GM23248 (cell line): Measurements from ENCODE around the gene PANK2. TPM values are rescaled to one million over a fixed set of nuclear protein-coding genes. Genes with fewer than 3 reads are reported as not detected.

Experiments
- DNase-seq: peaks from one replicate; pipeline ENCODE4 v3.0.0-alpha.2; 2015
- H2AFZ ChIP-seq: fragments of 200-600 bp; sonication (generic); 2 replicates; pipeline ENCODE4 v1.6.1; 2016; ENCODE audit warnings: antibody characterized with exemption
- H3F3A ChIP-seq: fragments of 200-600 bp; sonication (generic); 2 replicates; pipeline ENCODE4 v1.6.1; 2016; ENCODE audit warnings: mild to moderate bottlenecking, antibody characterized with exemption, mixed run types; ENCODE audit not compliant: insufficient read depth
- H3K27ac ChIP-seq: fragments of 200-600 bp; sonication (generic); 2 replicates; pipeline ENCODE4 v1.5.1; 2016; ENCODE audit warnings: mild to moderate bottlenecking
- H3K27me3 ChIP-seq: fragments of 200-600 bp; sonication (generic); replicated peaks from 2 replicates; pipeline ENCODE4 v1.6.1; 2016; ENCODE audit warnings: mild to moderate bottlenecking; ENCODE audit not compliant: insufficient read depth
- H3K36me3 ChIP-seq: fragments of 200-600 bp; sonication (generic); 2 replicates; pipeline ENCODE4 v1.6.1; 2016; ENCODE audit warnings: low read depth, mild to moderate bottlenecking
- H3K4me1 ChIP-seq: fragments of 200-600 bp; sonication (generic); 2 replicates; pipeline ENCODE4 v1.6.1; 2016; ENCODE audit warnings: mild to moderate bottlenecking; ENCODE audit not compliant: insufficient read depth
- H3K4me2 ChIP-seq: fragments of 200-600 bp; sonication (generic); one replicate; pipeline ENCODE4 v1.6.1; 2016; ENCODE audit warnings: mild to moderate bottlenecking; ENCODE audit not compliant: unreplicated experiment
- H3K4me3 ChIP-seq: fragments of 200-600 bp; sonication (generic); 2 replicates; pipeline ENCODE4 v1.5.1; 2016; ENCODE audit warnings: mild to moderate bottlenecking
- H3K79me2 ChIP-seq: fragments of 200-600 bp; sonication (generic); 2 replicates; pipeline ENCODE4 v1.6.1; 2016; ENCODE audit warnings: mild to moderate bottlenecking; ENCODE audit not compliant: insufficient read depth
- H3K9ac ChIP-seq: fragments of 200-600 bp; sonication (generic); 2 replicates; pipeline ENCODE4 v1.6.1; 2016; ENCODE audit warnings: mild to moderate bottlenecking
- H3K9me2 ChIP-seq: fragments of 200-600 bp; sonication (generic); 2 replicates; pipeline ENCODE4 v1.6.1; 2016; ENCODE audit warnings: mixed run types, mild to moderate bottlenecking, moderate library complexity; ENCODE audit not compliant: insufficient read depth
- H3K9me3 ChIP-seq: fragments of 200-600 bp; sonication (generic); one replicate; pipeline ENCODE4 v1.6.1; 2017; ENCODE audit warnings: low read depth
- H4K20me1 ChIP-seq: fragments of 200-600 bp; sonication (generic); 2 replicates; pipeline ENCODE4 v1.6.0; 2016; ENCODE audit not compliant: insufficient read depth
- EZH2 ChIP-seq: fragments of 200-600 bp; sonication (generic); IDR thresholded peaks from 2 replicates; pipeline ENCODE4 v1.6.1; 2018; ENCODE audit warnings: antibody characterized with exemption, mild to moderate bottlenecking; ENCODE audit not compliant: insufficient read depth, poor library complexity, severe bottlenecking
- EZH2phosphoT487 ChIP-seq: fragments of 200-600 bp; sonication (generic); IDR thresholded peaks from 2 replicates; pipeline ENCODE4 v1.6.1; 2018; ENCODE audit warnings: antibody characterized with exemption, moderate library complexity, mild to moderate bottlenecking, low read depth; ENCODE audit not compliant: insufficient read depth
- WGBS, 2 experiments: methylation state at CpG; one replicate each; pipeline ENCODE4 v1.1.6; 2015 to 2017; ENCODE audit warnings: low lambda C conversion rate in 2 of 2, low coverage in 1 of 2; ENCODE audit errors: missing lambda C conversion rate in 2 of 2; 5-methylcytosine and 5-hydroxymethylcytosine counted together
- in situ Hi-C: fragments of 300-500 bp; cut with MboI; formaldehyde crosslinking; loops from 2 replicates; pipeline ENCODE4 v1.15.0; 2020
- polyA plus RNA-seq: library from polyadenylated mRNA; unstranded; fragments of >200 nt; fragmentation: Nextera tagmentation; extraction: Ambion mirVana; gene quantifications from 2 replicates; pipeline ENCODE4 v1.2.1, GENCODE V29; 2016
- total RNA-seq: library from RNA; depleted of rRNA; stranded (reverse); fragments of >200 nt; shearing (Covaris generic); gene quantifications from 2 replicates; pipeline ENCODE4 v1.2.3, GENCODE V29; 2014

PANK2 gene
- total and polyA plus RNA-seq, 2 experiments from 2014 or later = 30.6 to 43.7 TPM

DNA sequence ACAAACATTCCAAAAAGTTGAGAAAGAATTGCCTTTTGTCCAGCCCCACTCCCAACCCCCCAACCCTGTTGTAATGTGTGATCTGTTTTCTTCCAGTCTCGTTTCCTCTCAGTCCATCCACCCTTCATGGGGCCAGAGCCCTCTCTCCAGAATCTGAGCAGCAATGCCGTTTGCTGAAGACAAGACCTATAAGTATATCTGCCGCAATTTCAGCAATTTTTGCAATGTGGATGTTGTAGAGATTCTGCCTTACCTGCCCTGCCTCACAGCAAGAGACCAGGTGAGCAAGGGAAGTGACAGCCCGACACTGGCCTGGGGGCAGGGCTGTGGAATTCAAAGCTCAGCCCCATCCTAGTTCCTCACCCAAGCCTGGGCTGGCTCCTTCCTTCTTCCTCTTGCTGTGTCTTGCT, 34.7 kb upstream of the PANK2 start:
- Histone ChIP-seq H3K4me1 (no peaks in the 10 kb centered on the region), H4K20me1 (no peaks in the 10 kb centered on the region), H3K36me3 (peaks cover 16% of the 10 kb centered on the region; the same call in 1 of the 2 replicates), H2AFZ (no peak overlapping the region), H3K4me3 (no peak overlapping the region), H3K9me2 (no peaks in the 10 kb centered on the region), H3K27ac (no peak overlapping the region), H3K4me2 (no peak overlapping the region), H3K79me2 (peaks cover 52% of the 10 kb centered on the region), H3K9ac (no peak overlapping the region), H3K27me3 (no peaks in the 10 kb centered on the region), H3K9me3 (no peaks in the 10 kb centered on the region), H3F3A (peaks cover 4% of the 10 kb centered on the region; the same call in 1 of the 2 replicates)
- no peak for DNase-seq
- in situ Hi-C loops = no loop called here
- WGBS, 2 experiments = 90 to 97% methylated on average over 4 of the region's 4 CpGs
- TF ChIP-seq EZH2 (no peak), EZH2phosphoT487 (no peak)

DNA sequence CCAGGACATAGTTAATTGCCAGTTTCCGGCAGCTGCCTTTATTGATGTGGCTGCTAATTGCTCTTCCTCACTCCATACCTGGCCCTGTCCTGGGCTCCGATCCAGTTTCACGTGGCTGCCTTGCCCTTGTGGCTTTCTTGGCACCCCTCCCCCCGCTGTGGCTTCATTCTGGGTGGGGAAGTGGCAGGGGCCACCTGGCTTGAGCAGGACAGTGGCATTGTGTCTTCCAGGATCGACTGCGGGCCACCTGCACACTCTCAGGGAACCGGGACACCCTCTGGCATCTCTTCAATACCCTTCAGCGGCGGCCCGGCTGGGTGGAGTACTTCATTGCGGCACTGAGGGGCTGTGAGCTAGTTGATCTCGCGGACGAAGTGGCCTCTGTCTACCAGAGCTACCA, 31.8 kb upstream of the PANK2 start:
- TF ChIP-seq EZH2phosphoT487 (no peak), EZH2 (no peak)
- H3K9ac ChIP-seq = no peak overlapping the region
- peaks cover 4% of the 10 kb centered on the region; the same call in 1 of the 2 replicates for H3F3A ChIP-seq
- no peak overlapping the region for H3K4me3 ChIP-seq
- no peak for DNase-seq
- H3K4me2 ChIP-seq = no peak overlapping the region
- peaks cover 24% of the 10 kb centered on the region for H3K79me2 ChIP-seq
- in situ Hi-C loops = no loop called here
- no peak overlapping the region for H3K27ac ChIP-seq
- H2AFZ ChIP-seq = no peak overlapping the region
- H3K27me3 ChIP-seq = no peaks in the 10 kb centered on the region
- peaks cover 23% of the 10 kb centered on the region; the same call in 1 of the 2 replicates for H3K36me3 ChIP-seq
- H3K9me2 ChIP-seq = no peaks in the 10 kb centered on the region
- no peaks in the 10 kb centered on the region for H4K20me1 ChIP-seq
- 77 to 89% methylated on average over 14 of the region's 14 CpGs for WGBS, 2 experiments
- no peaks in the 10 kb centered on the region for H3K4me1 ChIP-seq
- H3K9me3 ChIP-seq = no peaks in the 10 kb centered on the region

DNA sequence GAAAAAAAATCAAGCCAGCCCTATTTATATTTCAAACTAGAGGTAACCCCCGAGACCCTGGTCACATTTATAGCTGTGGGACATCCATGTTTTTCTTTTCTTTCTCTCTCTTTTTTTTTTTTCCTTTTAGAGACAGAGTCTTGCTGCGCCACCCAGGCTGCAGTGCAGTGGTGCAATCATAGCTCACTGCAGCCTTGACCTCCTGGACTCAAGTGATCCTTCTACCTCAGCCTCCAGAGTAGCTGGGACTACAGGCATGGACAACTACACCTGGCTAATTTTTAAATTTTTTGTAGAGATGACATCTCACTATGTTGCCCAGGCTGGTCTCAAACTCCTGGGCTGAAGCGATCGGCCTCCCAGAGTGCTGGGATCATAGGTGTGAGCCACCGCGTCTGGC, 30.5 kb upstream of the PANK2 start:
- 96 to 97% methylated on average over 6 of the region's 6 CpGs for WGBS, 2 experiments
- no peak overlapping the region for H2AFZ ChIP-seq
- no peaks in the 10 kb centered on the region for H3K9me2 ChIP-seq
- H3K9ac ChIP-seq = no peak overlapping the region
- DNase-seq = no peak
- H3F3A ChIP-seq = peaks cover 4% of the 10 kb centered on the region; the same call in 1 of the 2 replicates
- in situ Hi-C loops = no loop called here
- H3K79me2 ChIP-seq = peaks cover 21% of the 10 kb centered on the region
- H4K20me1 ChIP-seq = no peaks in the 10 kb centered on the region
- TF ChIP-seq EZH2 = no peak
- TF ChIP-seq EZH2phosphoT487 = no peak
- peaks cover 28% of the 10 kb centered on the region; the same call in 1 of the 2 replicates for H3K36me3 ChIP-seq
- no peak overlapping the region for H3K4me2 ChIP-seq
- no peak overlapping the region for H3K27ac ChIP-seq
- H3K4me3 ChIP-seq = no peak overlapping the region
- no peaks in the 10 kb centered on the region for H3K4me1 ChIP-seq
- H3K27me3 ChIP-seq = no peaks in the 10 kb centered on the region
- no peaks in the 10 kb centered on the region for H3K9me3 ChIP-seq

DNA sequence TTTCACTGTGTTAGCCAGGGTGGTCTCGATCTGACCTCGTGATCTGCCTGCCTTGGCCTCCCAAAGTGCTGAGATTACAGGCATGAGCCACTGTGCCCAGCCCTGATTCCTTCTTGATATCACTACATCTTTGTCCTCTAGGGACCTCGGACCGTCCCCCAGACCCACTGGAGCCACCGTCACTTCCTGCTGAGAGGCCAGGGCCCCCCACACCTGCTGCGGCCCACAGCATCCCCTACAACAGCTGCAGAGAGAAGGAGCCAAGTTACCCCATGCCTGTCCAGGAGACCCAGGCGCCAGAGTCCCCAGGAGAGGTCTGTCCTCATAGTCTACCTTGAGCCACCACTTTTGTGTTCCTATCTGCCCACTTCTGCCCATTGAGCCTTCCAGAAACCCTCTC, 28.0 kb upstream of the PANK2 start:
- peaks cover 31% of the 10 kb centered on the region; the same call in 1 of the 2 replicates for H3K36me3 ChIP-seq

DNA sequence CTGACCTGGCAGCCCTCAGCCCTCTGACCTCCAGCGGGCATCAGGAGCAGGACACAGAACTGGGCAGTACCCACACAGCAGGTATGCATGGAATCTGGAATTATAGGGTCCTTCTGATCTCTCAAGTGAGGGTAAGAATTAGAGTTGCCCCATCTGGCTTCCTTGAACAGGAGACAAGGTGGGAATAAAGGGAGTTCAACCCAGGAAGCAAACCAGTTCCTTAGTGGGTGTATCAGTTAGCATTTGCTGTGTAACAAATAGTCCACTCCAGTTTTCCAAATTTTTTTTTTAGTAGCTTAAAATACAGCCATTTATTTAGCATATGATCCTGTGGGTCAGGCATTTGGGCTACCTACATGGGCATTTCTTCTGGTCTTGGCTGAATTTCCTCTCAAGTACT, 26.9 kb upstream of the PANK2 start:
- Histone ChIP-seq H3K27ac (no peak overlapping the region), H3K27me3 (no peaks in the 10 kb centered on the region), H3F3A (no peaks in the 10 kb centered on the region), H3K4me3 (no peak overlapping the region), H3K79me2 (no peaks in the 10 kb centered on the region), H3K9me3 (no peaks in the 10 kb centered on the region), H3K4me1 (no peaks in the 10 kb centered on the region), H4K20me1 (no peaks in the 10 kb centered on the region), H3K9ac (no peak overlapping the region), H3K9me2 (no peaks in the 10 kb centered on the region), H2AFZ (no peak overlapping the region), H3K4me2 (no peak overlapping the region), H3K36me3 (peaks cover 26% of the 10 kb centered on the region; the same call in 1 of the 2 replicates)
- TF ChIP-seq EZH2 = no peak
- no peak for TF ChIP-seq EZH2phosphoT487
- no peak for DNase-seq
- in situ Hi-C loops = no loop called here
- 94 to 100% methylated on average over 1 of the region's 1 CpG for WGBS, 2 experiments

More for the DNA sequence above, 28.0 kb upstream of the PANK2 start:
- H3K27me3 ChIP-seq = no peaks in the 10 kb centered on the region
- no peak overlapping the region for H2AFZ ChIP-seq
- TF ChIP-seq EZH2 = no peak
- TF ChIP-seq EZH2phosphoT487 = no peak
- H3K27ac ChIP-seq = no peak overlapping the region
- no peaks in the 10 kb centered on the region for H3K4me1 ChIP-seq
- H3K4me3 ChIP-seq = no peak overlapping the region
- H3K9me2 ChIP-seq = no peaks in the 10 kb centered on the region
- in situ Hi-C loops = no loop called here
- no peaks in the 10 kb centered on the region for H4K20me1 ChIP-seq
- no peaks in the 10 kb centered on the region for H3F3A ChIP-seq
- H3K9ac ChIP-seq = no peak overlapping the region
- no peak for DNase-seq
- 97 to 100% methylated on average over 7 of the region's 7 CpGs for WGBS, 2 experiments
- no peaks in the 10 kb centered on the region for H3K9me3 ChIP-seq
- no peak overlapping the region for H3K4me2 ChIP-seq
- H3K79me2 ChIP-seq = peaks cover 10% of the 10 kb centered on the region; the same call in 1 of the 2 replicates
